GM12875 (cell line): ENCODE measurements around the gene SLC8A1.

Experiments used
- H3K4me3 ChIP-seq: one replicate; pipeline ENCODE4 v1.5.1; 2011; ENCODE audit warnings: low read depth, low read length, control low read depth
- TF ChIP-seq, protein P1 (sequence below): IDR thresholded peaks from 2 replicates; pipeline ENCODE4 v1.5.1; 2011; ENCODE audit warnings: low read depth, mild to moderate bottlenecking, control low read depth, inconsistent platforms, low read length, moderate library complexity, borderline replicate concordance; ENCODE audit not compliant: insufficient read depth

Gene SLC8A1

DNA sequence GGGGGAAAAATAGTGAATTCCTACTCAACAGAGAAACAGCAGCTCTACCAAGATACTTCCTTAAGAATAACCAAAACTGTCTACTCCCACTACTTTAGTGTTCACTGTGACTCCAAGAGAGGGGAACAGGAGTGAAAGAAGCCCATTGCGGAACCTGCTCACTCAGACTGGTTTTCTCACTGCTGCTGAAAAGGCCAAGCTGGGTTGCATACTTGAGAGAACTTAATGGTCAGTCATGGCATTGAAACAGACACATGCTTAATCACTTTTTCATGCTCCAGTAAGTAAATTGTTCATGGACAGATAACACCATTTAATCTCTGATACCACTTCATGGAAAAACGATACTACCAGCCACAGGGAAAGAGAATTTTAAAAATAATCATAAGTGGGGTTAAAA, 35.7 kb upstream of the SLC8A1 start:
- TF ChIP-seq, protein P1, sequence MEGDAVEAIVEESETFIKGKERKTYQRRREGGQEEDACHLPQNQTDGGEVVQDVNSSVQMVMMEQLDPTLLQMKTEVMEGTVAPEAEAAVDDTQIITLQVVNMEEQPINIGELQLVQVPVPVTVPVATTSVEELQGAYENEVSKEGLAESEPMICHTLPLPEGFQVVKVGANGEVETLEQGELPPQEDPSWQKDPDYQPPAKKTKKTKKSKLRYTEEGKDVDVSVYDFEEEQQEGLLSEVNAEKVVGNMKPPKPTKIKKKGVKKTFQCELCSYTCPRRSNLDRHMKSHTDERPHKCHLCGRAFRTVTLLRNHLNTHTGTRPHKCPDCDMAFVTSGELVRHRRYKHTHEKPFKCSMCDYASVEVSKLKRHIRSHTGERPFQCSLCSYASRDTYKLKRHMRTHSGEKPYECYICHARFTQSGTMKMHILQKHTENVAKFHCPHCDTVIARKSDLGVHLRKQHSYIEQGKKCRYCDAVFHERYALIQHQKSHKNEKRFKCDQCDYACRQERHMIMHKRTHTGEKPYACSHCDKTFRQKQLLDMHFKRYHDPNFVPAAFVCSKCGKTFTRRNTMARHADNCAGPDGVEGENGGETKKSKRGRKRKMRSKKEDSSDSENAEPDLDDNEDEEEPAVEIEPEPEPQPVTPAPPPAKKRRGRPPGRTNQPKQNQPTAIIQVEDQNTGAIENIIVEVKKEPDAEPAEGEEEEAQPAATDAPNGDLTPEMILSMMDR: no peak
- no peak overlapping the region for H3K4me3 ChIP-seq

DNA sequence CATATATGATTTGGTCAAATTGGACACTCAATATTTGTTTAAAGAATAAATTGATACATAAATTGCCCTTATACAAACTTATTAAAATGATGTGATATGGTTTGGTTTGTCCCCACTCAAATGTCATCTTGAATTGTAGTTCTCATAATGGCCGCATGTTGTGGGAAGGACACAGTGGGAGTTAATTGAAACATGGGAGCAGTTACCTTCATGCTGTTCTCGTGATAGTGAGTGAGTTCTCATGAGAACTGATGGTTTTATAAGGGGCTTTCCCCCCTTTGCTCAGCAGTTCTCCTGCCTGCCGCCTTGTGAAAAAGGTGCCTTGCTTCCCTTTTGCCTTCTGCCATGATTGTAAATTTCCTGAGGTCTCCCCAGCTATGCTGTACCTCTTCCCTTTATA, 34.0 kb upstream of the SLC8A1 start:
- no peak overlapping the region for H3K4me3 ChIP-seq
- TF ChIP-seq, protein P1: no peak

DNA sequence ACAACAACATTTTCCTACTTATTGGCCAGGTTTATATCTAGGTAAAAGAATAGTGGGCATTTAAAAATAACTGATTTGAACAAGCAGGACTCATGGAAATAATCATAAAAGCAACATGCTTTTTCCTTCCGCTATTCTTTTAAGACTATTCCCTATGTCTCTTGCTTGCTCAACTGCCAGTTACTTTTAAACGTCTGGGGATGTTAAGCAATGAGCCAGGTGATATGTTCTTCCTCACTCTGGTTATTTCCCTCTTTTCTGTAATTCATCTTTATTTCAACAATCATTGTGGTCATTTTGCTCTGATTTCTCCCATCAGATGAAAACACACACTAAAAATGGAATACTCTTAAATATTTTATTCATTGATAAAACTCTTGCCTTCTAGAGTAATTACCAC, 33.4 kb upstream of the SLC8A1 start:
- no peak overlapping the region for H3K4me3 ChIP-seq
- TF ChIP-seq, protein P1: no peak

DNA sequence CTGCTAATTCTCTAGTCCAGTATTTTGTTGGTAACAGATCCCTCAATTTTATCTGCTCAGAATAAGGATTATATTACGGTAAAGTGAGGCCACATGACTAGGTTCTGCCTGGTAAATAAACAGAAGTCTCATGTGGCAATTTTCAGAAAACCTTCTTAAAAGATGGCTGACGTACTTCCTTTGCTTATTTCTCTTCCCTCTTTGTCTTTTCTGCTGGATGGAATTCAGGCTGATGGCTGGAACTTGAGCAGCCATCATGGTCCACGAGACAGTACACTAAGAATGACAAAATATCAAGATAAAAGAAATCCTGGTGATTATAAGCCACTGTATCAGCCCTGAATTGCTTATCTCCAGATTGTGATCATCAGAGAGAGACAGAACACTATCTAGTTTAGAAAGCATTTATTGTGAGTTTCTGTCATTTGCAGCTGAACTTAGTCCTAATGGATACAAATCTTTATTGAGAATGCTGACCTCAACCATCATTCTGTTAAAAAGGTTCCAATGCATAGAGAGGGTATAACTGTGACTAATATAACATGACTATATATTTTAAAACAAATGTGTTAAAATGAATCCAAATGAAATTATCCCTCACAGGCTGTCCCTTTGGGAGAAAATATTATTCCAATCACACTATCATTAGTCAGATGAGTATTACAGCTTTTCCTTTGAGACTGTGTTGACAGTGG, 31.8 kb upstream of the SLC8A1 start:
- TF ChIP-seq, protein P1: no peak
- no peak overlapping the region for H3K4me3 ChIP-seq

DNA sequence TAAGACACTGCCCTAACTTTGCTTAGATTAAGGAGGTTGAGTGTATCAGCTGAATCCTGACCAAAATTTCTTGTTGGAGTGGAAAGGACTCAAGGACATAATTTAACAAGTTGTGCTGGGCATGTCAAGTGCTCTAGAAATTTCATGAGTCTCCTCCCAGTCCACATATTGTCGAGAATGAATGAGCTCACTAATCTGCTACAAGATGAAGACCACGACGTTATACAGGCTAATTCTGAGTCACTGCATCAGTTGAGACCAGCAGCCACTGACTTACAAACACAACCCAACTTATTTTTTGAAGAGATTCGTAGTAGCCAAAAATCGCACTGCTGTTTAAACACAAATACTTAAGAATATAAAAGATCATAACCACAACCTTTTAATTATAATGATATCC, 28.7 kb upstream of the SLC8A1 start:
- no peak overlapping the region for H3K4me3 ChIP-seq
- TF ChIP-seq, protein P1: no peak

DNA sequence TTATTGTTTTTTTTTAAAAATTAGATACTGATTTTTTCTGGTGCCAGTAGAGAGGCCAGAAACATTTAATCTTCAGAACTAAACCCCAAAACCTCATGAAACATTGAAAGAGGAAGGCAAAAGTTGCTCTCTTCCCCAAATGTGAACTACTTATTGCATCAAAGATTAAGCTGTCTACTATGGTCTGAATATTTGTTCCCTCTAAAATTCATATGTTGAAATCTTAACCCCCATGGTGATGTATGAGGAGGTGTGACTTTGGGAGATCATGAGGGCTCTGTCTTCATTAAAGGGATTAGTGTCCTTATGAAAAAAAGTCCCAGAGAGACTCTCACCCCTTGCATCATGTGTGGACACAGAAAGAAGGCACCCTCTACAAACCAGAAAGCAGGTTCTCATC, 28.2 kb upstream of the SLC8A1 start:
- no peak overlapping the region for H3K4me3 ChIP-seq
- TF ChIP-seq, protein P1: no peak

DNA sequence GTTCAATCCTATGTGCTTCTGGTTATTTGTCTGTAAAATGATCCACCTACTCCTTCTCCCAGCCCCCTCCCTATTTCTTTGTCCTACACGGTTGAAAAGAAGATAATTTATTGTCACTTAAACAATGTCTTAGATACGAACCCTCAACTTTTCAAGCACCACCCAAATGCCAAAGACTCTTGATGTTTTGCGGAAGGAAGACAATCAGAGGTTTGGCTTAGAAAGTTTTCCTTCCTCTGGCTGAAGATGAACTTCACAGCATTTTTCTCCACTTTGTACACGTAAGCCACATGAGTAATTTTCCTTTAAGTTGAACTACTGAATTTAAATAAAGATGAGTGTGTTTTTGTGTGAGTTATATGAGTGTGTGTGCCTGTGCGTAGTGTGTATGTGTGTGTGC, 25.5 kb upstream of the SLC8A1 start:
- TF ChIP-seq, protein P1: no peak
- H3K4me3 ChIP-seq: no peak overlapping the region
